ENCODE results near the gene UGGT2. TPM values are rescaled to one million over a fixed set of nuclear protein-coding genes. Genes with fewer than 3 reads are reported as not detected.

Gene UGGT2
- total and polyA plus RNA-seq, 2 donors (not counting 1 experiment from before 2014, with no cell fraction given), result 0.39 to 6.7 TPM

DNA sequence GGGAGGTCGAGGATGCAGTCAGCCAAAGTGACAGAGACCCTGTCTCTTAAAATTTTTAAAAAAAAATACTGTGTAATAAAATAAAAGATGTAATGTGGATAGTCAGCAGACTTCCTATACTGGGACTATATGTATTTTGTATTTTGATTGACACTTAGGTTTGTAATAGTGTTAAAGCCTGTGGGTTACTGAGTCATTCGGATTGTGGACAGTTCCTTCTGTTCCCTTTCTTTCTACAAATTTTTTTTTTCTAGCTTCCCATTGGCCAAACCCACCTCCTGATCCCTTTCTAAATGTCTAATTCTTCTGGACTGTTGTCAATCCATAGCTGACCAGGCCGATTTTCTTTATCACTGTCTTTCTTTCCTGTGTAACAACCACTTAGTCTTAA lies 268.3 kb downstream of the UGGT2 start:
- no peaks in the 10 kb centered on the region for H3K27me3 Mint-ChIP-seq
- no peaks in the 10 kb centered on the region for H3K9me3 Mint-ChIP-seq (ENCODE audit: insufficient read depth)
- Histone ChIP-seq H3K27me3 (replicated peaks in 1 of 4; ENCODE audit: control extremely low read depth in 1 of 4, control insufficient read depth in 3 of 4, insufficient read depth in 4 of 4, low read length in 3 of 4) (no peaks in the 10 kb centered on the region), H3K4me1 (ENCODE audit: control insufficient read depth in 2 of 2, insufficient read depth in 2 of 2, low read length in 2 of 2) (no peaks in the 10 kb centered on the region), H3K4me3 (ENCODE audit: control extremely low read depth in 1 of 5, extremely low read depth in 1 of 5, insufficient read depth in 1 of 5, low read depth in 2 of 5, low read length in 4 of 5) (no peak overlapping the region), H4K20me1 (ENCODE audit: control insufficient read depth, insufficient read depth, low read length, poor library complexity, severe bottlenecking) (no peaks in the 10 kb centered on the region), H3K9ac (ENCODE audit: low read length) (no peak overlapping the region), H3K4me2 (replicated peaks; ENCODE audit: low read depth, low read length, poor library complexity, severe bottlenecking) (no peak overlapping the region), H3K36me3 (replicated peaks in 1 of 2; ENCODE audit: control extremely low read depth in 1 of 2, control insufficient read depth in 1 of 2, extremely low read depth in 1 of 2, insufficient read depth in 2 of 2, low read length in 1 of 2) (peaks cover 9 to 39% of the 10 kb centered on the region in 2 experiments), H2AFZ (ENCODE audit: insufficient read depth, low read depth, low read length, poor library complexity, severe bottlenecking) (no peak overlapping the region), H3K9me3 (ENCODE audit: control extremely low read depth in 1 of 3, control insufficient read depth in 2 of 3, insufficient read depth in 1 of 3, low read length in 2 of 3) (peaks cover 0 to 8% (median 1%) of the 10 kb centered on the region in 3 donors), H3K79me2 (ENCODE audit: control insufficient read depth, insufficient read depth, low read length) (no peaks in the 10 kb centered on the region), H3K27ac (ENCODE audit: low read length in 2 of 2) (no peak overlapping the region)
- ChIA-PET CTCF (no interaction called here), POLR2A (no interaction called here)
- TF ChIP-seq, protein P1, sequence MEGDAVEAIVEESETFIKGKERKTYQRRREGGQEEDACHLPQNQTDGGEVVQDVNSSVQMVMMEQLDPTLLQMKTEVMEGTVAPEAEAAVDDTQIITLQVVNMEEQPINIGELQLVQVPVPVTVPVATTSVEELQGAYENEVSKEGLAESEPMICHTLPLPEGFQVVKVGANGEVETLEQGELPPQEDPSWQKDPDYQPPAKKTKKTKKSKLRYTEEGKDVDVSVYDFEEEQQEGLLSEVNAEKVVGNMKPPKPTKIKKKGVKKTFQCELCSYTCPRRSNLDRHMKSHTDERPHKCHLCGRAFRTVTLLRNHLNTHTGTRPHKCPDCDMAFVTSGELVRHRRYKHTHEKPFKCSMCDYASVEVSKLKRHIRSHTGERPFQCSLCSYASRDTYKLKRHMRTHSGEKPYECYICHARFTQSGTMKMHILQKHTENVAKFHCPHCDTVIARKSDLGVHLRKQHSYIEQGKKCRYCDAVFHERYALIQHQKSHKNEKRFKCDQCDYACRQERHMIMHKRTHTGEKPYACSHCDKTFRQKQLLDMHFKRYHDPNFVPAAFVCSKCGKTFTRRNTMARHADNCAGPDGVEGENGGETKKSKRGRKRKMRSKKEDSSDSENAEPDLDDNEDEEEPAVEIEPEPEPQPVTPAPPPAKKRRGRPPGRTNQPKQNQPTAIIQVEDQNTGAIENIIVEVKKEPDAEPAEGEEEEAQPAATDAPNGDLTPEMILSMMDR (IDR thresholded peaks at IDR 0.05), result no peak
- TF ChIP-seq EZH2 (IDR thresholded peaks at IDR 0.05; ENCODE audit: borderline replicate concordance, insufficient read depth, low read depth, low read length, poor library complexity, severe bottlenecking), result no peak
- H3K27ac Mint-ChIP-seq, result no peak overlapping the region
- H3K4me1 Mint-ChIP-seq, result no peaks in the 10 kb centered on the region
- no peak for DNase-seq
- ATAC-seq (ENCODE audit: low read depth), result no peak
- intact Hi-C loops (cut with micrococcal nuclease), result no loop called here
- H3K4me3 Mint-ChIP-seq, result no peak overlapping the region
- no CpG with 5 or more reads among the region's 3 CpGs for WGBS (ENCODE audit: insufficient coverage)

DNA sequence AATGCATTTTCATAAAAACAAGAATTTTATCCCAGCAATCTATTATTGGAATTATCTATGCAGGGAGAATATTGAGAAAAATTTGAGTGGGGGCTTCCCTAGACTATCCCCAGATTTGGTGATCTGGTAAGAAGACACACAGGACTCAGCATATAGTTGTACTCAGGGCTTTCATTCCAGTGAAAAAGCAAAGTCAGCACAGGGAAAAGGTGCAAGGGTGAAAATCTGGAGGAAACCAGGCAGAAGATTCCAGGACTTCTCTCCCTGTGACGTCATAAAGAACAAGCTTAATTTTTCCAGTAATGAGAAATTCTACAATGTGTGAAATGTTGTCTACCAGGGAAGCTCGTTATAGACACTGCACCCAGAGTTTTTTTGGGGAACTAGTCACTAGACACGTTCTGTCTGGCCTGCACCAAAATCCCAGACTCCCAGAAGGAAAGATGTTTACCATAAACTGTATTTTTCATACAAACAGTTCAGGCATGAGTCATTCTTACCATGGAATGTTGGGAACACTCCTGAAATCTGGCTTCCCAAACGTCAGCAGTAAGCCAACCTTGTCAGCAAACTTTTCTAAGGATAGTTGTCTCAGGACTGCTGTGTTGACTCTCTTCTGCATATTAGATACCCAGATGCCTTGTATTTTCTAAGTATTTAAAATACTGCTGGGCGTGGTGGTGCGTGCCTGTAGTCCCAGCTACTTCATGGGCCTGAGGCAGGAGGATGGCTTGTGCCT lies 268.9 kb downstream of the UGGT2 start:
- Mint-ChIP-seq H3K27ac (no peak overlapping the region), H3K9me3 (ENCODE audit: insufficient read depth) (no peaks in the 10 kb centered on the region), H3K27me3 (no peaks in the 10 kb centered on the region), H3K4me3 (no peak overlapping the region), H3K4me1 (no peaks in the 10 kb centered on the region)
- Histone ChIP-seq H3K4me3 (ENCODE audit: control extremely low read depth in 1 of 5, extremely low read depth in 1 of 5, insufficient read depth in 1 of 5, low read depth in 2 of 5, low read length in 4 of 5) (no peak overlapping the region), H3K9me3 (ENCODE audit: control extremely low read depth in 1 of 3, control insufficient read depth in 2 of 3, insufficient read depth in 1 of 3, low read length in 2 of 3) (peaks cover 0 to 8% (median 1%) of the 10 kb centered on the region in 3 donors), H3K27ac (ENCODE audit: low read length in 2 of 2) (no peak overlapping the region), H4K20me1 (ENCODE audit: control insufficient read depth, insufficient read depth, low read length, poor library complexity, severe bottlenecking) (no peaks in the 10 kb centered on the region), H3K79me2 (ENCODE audit: control insufficient read depth, insufficient read depth, low read length) (no peaks in the 10 kb centered on the region), H3K4me1 (ENCODE audit: control insufficient read depth in 2 of 2, insufficient read depth in 2 of 2, low read length in 2 of 2) (no peaks in the 10 kb centered on the region), H3K4me2 (replicated peaks; ENCODE audit: low read depth, low read length, poor library complexity, severe bottlenecking) (no peak overlapping the region), H3K9ac (ENCODE audit: low read length) (no peak overlapping the region), H3K27me3 (replicated peaks in 1 of 4; ENCODE audit: control extremely low read depth in 1 of 4, control insufficient read depth in 3 of 4, insufficient read depth in 4 of 4, low read length in 3 of 4) (no peaks in the 10 kb centered on the region), H2AFZ (ENCODE audit: insufficient read depth, low read depth, low read length, poor library complexity, severe bottlenecking) (no peak overlapping the region), H3K36me3 (replicated peaks in 1 of 2; ENCODE audit: control extremely low read depth in 1 of 2, control insufficient read depth in 1 of 2, extremely low read depth in 1 of 2, insufficient read depth in 2 of 2, low read length in 1 of 2) (peaks cover 9 to 33% of the 10 kb centered on the region in 2 experiments)
- POLR2A ChIA-PET, result no interaction called here
- no peak for TF ChIP-seq EZH2 (IDR thresholded peaks at IDR 0.05; ENCODE audit: borderline replicate concordance, insufficient read depth, low read depth, low read length, poor library complexity, severe bottlenecking)
- TF ChIP-seq, protein P1 (IDR thresholded peaks at IDR 0.05), result no peak
- 100% methylated on average over 2 of the region's 6 CpGs for WGBS (ENCODE audit: insufficient coverage)
- intact Hi-C loops (cut with micrococcal nuclease), result no loop called here
- DNase-seq (no peak), ATAC-seq (ENCODE audit: low read depth) (no peak)
- CTCF ChIA-PET, result no interaction called here
